ENCODE measurements around the gene GGT7. TPM values are rescaled to one million over a fixed set of nuclear protein-coding genes. Genes with fewer than 3 reads are reported as not detected.

GGT7 gene
- total RNA-seq, 2 experiments from 2014 or later: 1.8 to 2.7 TPM

Other genes with a start within 250 kb of the GGT7 start
- 14.5 and 16.6 TPM in 2 replicates for gene PIGU, start 195.8 kb downstream of the GGT7 start, total RNA-seq (2014; rRNA removed; shearing (Covaris generic))
- gene PIGU, start 195.8 kb downstream of the GGT7 start, total RNA-seq (2022): 27.7 and 27.9 TPM in 2 replicates
- gene TP53INP2, start 168.5 kb downstream of the GGT7 start, total RNA-seq (2014; rRNA removed; shearing (Covaris generic)): 0.73 and 0.82 TPM in 2 replicates
- gene TP53INP2, start 168.5 kb downstream of the GGT7 start, total RNA-seq (2022): 6.4 and 7.9 TPM in 2 replicates
- 8.8 and 13.1 TPM in 2 replicates for gene NCOA6, start 47.2 kb downstream of the GGT7 start, total RNA-seq (2014; rRNA removed; shearing (Covaris generic))
- gene NCOA6, start 47.2 kb downstream of the GGT7 start, total RNA-seq (2022): 24.4 and 26.5 TPM in 2 replicates
- gene ACSS2, start 3.8 kb upstream of the GGT7 start, total RNA-seq (2014; rRNA removed; shearing (Covaris generic)): 21.0 and 21.4 TPM in 2 replicates
- gene ACSS2, start 3.8 kb upstream of the GGT7 start, total RNA-seq (2022): 18.2 and 19.9 TPM in 2 replicates
- gene GSS, start 83.0 kb upstream of the GGT7 start, total RNA-seq (2014; rRNA removed; shearing (Covaris generic)): 91.4 and 105 TPM in 2 replicates
- gene GSS, start 83.0 kb upstream of the GGT7 start, total RNA-seq (2022): 78.7 and 103 TPM in 2 replicates
- 0.08 and 0.79 TPM in 2 replicates for gene MYH7B, start 83.0 kb upstream of the GGT7 start, total RNA-seq (2014; rRNA removed; shearing (Covaris generic))
- 0.63 and 0.70 TPM in 2 replicates for gene MYH7B, start 83.0 kb upstream of the GGT7 start, total RNA-seq (2022)
- gene TRPC4AP, start 220.0 kb upstream of the GGT7 start, total RNA-seq (2014; rRNA removed; shearing (Covaris generic)): 25.5 and 31.9 TPM in 2 replicates
- 38.8 and 42.3 TPM in 2 replicates for gene TRPC4AP, start 220.0 kb upstream of the GGT7 start, total RNA-seq (2022)